ENCODE data around the gene TLX1. TPM values are rescaled to one million over a fixed set of nuclear protein-coding genes. Genes with fewer than 3 reads are reported as not detected.

TLX1 gene
- total RNA-seq, 4 donors from 2014 or later, result not detected

DNA sequence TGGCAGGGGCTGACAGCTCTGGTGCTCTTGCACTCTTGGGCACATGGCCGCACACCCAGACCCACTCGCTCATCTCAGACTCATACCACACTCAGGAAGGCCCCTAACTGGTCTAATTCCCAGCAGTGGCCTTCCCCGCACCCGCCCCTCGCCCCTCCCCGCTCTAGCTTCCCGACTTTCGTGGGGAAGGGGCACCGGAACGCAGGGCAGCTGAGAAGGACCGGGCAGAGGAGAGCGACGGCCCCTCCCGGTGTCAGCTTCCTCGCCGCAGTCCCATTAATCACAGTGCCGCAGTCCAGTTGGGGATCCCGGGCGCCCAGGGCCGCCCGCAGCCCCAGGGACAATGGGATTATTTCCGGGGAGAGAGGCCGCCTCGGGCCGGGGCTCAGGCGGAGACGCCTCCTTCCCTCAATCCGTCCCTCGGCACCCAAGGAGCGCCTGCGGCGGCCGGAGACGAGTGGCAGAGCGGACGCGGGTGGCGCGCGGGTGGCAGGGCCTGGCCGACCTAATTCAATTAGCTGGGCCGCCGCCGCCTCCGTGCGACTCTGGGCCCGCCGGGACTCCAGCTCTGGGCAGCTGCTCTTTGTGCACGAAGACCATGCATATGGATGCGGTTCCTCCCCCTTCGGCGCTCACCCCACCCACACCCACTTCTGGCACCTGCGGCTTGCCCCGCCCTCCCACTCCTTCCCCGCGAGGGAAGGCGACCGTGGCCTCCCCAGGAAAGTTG is 7.8 kb upstream of the TLX1 start:
- peaks cover 0 to 6% of the 10 kb centered on the region in 2 donors for H3K4me1 ChIP-seq
- TF ChIP-seq POLR2A (IDR thresholded peaks at IDR 0.05), result no peak
- TF ChIP-seq, protein P1, sequence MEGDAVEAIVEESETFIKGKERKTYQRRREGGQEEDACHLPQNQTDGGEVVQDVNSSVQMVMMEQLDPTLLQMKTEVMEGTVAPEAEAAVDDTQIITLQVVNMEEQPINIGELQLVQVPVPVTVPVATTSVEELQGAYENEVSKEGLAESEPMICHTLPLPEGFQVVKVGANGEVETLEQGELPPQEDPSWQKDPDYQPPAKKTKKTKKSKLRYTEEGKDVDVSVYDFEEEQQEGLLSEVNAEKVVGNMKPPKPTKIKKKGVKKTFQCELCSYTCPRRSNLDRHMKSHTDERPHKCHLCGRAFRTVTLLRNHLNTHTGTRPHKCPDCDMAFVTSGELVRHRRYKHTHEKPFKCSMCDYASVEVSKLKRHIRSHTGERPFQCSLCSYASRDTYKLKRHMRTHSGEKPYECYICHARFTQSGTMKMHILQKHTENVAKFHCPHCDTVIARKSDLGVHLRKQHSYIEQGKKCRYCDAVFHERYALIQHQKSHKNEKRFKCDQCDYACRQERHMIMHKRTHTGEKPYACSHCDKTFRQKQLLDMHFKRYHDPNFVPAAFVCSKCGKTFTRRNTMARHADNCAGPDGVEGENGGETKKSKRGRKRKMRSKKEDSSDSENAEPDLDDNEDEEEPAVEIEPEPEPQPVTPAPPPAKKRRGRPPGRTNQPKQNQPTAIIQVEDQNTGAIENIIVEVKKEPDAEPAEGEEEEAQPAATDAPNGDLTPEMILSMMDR (IDR thresholded peaks at IDR 0.05), result no peak
- H3K27ac ChIP-seq, result no peak overlapping the region
- no peak overlapping the region for H3K4me3 ChIP-seq
- no peak for DNase-seq
- intact Hi-C loops (cut with DNase I; ENCODE audit: low total_unique reads), result no loop called here
- peaks cover 3 to 47% of the 10 kb centered on the region in 2 donors for H3K27me3 ChIP-seq
- H3K36me3 ChIP-seq, result no peaks in the 10 kb centered on the region
- no peaks in the 10 kb centered on the region for H3K9me3 ChIP-seq

DNA sequence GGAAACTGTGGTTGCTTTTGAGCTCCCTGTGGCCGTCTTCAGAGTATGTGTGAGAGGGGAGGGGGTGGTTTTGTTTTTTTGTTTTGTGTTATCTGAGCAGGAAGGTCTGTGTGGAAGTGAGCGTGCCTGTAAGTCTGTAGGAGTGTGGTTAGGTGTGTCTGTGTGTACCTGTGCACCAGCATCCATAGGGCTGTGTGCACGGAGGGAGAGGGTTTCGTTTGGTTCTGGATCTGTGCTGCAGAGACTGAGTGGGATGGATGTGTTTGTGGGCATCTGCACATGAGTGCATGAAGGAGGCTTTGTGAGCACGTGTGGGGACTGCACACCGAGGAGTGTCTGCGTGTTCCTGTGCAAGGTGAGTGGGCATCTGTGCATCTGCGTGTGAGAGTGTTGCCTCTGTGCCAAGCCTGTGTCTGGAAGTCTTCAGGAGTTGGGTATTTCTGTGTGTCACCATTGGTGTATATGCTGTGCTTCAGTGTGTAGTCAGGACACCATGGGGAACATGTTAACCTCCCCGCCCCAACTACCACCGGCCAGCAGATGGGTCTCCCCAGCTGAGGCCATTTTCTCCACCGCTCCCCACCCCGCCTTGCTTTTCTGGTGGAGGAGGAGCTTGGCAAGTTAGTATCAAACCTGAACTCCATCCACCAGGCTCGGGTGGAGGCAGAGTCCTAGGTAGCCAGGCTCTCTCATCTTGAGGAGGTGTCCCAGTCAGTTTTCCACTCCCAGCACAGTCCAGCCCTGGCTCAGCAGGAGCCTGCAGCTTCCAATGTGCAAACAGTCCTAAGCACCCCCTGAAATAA is 7.1 kb upstream of the TLX1 start:
- Histone ChIP-seq H3K4me1 (peaks cover 0 to 6% of the 10 kb centered on the region in 2 donors), H3K4me3 (no peak overlapping the region), H3K27me3 (peaks cover 3 to 53% of the 10 kb centered on the region in 2 donors), H3K36me3 (no peaks in the 10 kb centered on the region), H3K9me3 (no peaks in the 10 kb centered on the region), H3K27ac (no peak overlapping the region)
- intact Hi-C loops (cut with DNase I; ENCODE audit: low total_unique reads), result no loop called here
- no peak for DNase-seq
- TF ChIP-seq, protein P1 (IDR thresholded peaks at IDR 0.05), result no peak
- no peak for TF ChIP-seq POLR2A (IDR thresholded peaks at IDR 0.05)

DNA sequence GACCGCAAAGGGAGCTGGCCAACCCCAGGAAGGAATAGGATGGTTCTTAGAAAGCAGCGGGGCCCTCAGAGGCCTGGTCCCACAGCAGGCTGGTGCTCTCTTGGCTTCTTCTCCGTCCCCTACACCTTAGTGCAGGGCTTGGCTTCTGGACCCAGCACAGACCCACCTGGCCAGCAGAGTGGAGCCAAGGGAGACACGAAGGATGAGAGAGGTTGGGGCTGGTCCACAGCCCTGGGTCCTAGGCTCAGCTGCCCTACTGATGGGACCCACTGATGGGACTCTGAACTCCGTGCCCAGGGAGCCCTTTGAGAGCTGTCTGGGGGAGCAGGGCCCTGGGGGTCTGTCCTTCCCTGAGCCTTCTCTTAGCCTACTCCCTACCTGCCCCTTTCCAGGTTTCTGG is 6.2 kb upstream of the TLX1 start:
- TF ChIP-seq, protein P1 (IDR thresholded peaks at IDR 0.05), result no peak
- no peak for TF ChIP-seq POLR2A (IDR thresholded peaks at IDR 0.05)
- Histone ChIP-seq H3K4me3 (no peak overlapping the region), H3K4me1 (peaks cover 0 to 6% of the 10 kb centered on the region in 2 donors), H3K27me3 (peaks cover 3 to 62% of the 10 kb centered on the region in 2 donors), H3K36me3 (no peaks in the 10 kb centered on the region), H3K27ac (no peak overlapping the region), H3K9me3 (no peaks in the 10 kb centered on the region)
- intact Hi-C loops (cut with DNase I; ENCODE audit: low total_unique reads), result no loop called here
- DNase-seq, result no peak

DNA sequence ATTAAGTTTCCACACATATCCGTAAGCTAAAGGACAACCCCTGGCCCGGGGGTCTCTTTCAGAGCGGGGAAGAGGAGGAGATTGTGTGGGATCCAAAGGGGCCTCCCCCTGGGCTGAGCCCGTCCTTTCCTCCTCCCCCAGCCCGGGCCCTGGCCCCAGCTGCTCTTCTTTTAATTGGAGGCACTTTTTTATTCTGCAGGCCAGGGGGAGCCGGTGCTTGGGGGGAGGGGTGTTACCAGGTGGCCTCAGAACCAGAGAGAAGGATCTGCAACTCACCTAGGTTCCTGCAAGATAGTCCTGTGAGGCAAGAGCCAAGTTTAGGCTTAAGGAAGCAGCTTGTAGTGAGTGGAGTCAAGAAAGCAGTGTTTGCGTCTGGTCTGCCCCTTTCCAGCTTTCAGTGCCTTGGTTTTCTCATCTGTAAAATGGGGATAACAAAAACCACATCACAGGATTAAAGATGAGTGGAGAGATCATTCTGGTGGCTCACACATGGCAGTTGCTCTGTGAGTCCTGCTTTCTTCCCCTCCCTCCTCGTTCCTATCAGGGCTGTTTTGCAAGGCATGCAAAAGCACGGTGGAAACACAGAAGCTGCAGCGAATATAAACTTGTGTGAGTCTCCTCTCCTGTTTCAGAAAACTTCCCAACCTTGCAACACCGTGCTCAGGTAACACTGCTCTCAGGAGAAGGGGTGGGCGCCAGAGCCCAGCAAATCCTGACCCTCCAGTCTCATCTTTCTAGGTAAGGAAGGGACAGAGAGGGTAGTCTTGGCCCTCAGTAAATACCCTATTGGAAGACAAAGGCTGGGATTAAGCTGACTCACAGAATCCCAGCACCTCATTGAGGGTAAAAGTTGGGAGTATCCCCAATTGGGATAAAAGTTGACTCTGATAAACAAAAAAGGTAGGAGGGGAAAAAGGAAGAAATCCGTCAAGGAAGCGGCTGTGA is 4.1 kb upstream of the TLX1 start:
- no peak for TF ChIP-seq POLR2A (IDR thresholded peaks at IDR 0.05)
- TF ChIP-seq, protein P1 (IDR thresholded peaks at IDR 0.05), result no peak
- H3K27me3 ChIP-seq, result peaks cover 8 to 65% of the 10 kb centered on the region in 2 donors
- no peak overlapping the region for H3K27ac ChIP-seq
- intact Hi-C loops (cut with DNase I; ENCODE audit: low total_unique reads), result no loop called here
- H3K36me3 ChIP-seq, result no peaks in the 10 kb centered on the region
- no peaks in the 10 kb centered on the region for H3K9me3 ChIP-seq
- no peak overlapping the region for H3K4me3 ChIP-seq
- no peak for DNase-seq
- peaks cover 0 to 16% of the 10 kb centered on the region in 2 donors for H3K4me1 ChIP-seq
